Activated naive CD4-positive, alpha-beta T cell (primary cell): ENCODE data around the gene PTPN9.
"Not testable (repeated sequence)": the region's sequence is repeated elsewhere in the genome, so short reads cannot be mapped to it uniquely, and the experiment has no call there.

ENCODE experiments used
- DNase-seq, 4 experiments: peaks; one replicate each; lab custom pipeline; 2025; lab: John Stamatoyannopoulos, UW

Gene PTPN9

DNA sequence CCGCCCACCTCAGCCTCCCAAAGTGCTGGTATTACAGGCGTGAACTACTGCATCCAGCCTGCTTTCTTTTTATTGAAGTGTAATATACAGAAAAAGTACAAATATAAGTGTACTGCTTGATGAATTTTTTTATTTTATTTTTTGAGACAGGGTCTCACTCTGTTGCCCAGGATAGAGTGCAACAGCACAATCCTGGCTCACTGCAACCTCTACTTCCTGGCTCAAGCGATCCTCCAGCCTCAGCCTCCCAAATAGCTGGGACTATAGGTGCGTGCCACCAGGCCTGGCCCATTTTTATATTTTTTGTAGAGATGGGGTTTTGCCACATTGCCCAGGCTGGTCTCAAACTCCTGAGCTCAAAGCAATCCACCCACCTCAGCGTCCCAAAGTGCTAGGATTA lies 3.8 kb upstream of the PTPN9 start:
- not testable (repeated sequence) for DNase-seq

DNA sequence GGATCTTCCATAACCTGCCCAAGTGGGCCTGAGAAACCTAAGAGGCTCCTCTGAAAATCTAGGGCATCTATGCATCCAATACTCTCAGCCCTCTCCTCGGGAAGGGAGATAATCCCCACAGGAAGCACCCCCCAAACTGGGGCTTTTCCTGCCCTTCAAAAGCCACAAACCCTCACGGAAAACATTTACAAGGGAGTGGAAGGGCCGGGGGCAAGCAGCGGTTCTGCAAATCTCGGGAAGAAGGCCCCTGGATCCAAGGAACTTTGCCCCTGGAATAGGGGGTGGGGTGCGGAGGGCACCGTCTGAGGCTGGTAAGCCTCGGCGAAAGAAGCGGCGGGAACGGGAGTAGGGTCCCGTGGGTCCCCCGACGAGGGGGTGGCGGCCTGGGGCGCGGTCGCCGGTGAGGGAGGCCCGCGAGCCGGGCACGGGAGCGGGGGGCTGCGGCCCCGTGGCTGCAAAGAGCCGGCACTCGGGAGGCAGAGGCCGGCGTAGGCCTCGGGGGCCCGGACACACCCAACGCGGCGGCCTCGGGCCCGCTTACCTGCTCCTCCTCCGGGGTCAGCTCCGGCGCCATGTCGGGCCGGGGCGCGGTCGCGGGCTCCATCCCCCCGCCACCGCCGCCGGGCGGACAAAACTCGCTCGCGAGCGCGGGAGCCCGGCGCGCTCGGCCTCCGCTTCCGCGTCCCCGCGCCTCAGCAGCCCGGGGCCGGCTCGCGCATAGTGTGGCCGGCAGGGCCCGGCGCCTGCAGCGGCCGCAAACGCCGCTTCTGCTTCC lies 755 bp downstream of the PTPN9 start:
- no peak for DNase-seq

DNA sequence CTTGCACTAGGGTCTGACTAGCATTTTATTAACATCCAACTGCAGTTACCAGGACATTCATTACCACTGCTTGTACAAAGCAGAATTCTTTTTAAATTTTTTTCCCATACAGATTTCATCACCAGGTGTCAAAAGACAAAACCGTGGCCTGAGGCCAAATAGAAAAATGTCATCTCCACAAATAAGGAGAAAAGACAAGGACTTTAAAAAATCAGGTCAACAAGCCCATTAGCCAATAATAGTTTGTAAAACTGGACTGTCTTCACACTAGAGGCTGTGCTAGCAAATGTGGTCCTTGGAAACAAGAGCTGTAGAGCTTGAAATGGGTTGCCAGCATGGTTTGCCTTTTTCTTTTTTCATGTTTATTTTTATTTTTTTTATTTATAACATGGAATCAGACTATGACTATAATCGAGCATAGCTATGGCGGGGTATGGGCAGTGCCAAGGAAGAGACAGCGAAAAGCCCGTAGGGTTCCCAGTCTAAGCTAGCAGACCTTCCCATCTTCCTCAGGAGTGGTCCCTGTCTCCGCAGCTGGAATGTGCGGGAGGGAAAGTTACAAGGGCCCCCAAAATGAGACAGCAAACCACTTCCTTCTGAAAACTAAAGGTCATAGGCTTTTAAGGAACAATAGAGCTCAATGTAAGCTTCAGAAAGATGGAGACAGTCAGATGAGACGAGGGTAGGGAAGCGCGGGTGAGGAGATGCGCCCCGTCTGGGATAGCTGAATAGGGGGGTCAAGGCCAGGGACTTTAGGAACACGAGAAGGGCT lies 1.5 kb downstream of the PTPN9 start:
- no peak for DNase-seq

DNA sequence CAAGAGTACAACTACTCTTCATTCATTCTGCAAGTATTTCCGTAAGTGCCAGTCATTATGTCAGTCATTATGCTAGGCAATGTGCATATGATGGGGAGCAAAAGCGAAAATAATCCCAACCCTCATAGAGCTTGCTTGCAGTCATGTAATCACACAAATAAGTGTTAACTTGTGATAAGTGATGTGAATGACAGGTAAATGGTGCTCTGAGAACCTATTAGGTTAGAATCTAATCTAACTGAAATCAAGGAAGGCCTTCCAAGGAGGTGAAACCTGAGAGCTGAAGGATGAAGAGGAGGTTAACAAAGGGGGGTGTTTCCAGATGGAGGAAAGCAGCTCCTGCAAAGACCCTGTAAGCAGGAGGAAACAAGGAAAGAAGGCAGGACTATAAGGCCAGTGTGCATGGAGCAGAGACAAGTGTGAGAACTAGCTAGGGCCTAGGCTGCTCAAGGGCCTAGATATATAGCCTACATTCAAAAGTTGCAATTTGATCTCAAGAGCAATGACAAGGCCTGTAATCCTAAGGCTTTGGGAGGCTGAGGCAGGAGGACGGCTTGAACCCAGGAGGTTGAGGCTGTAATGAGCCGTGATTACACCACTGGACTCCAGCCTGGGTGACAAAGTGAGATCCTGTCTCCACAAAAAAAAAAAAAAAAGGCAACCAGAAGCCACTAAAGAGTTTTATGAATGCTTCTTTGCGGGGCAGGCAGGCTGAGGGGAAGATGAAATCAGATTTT lies 5.3 kb downstream of the PTPN9 start:
- DNase-seq = no peak

DNA sequence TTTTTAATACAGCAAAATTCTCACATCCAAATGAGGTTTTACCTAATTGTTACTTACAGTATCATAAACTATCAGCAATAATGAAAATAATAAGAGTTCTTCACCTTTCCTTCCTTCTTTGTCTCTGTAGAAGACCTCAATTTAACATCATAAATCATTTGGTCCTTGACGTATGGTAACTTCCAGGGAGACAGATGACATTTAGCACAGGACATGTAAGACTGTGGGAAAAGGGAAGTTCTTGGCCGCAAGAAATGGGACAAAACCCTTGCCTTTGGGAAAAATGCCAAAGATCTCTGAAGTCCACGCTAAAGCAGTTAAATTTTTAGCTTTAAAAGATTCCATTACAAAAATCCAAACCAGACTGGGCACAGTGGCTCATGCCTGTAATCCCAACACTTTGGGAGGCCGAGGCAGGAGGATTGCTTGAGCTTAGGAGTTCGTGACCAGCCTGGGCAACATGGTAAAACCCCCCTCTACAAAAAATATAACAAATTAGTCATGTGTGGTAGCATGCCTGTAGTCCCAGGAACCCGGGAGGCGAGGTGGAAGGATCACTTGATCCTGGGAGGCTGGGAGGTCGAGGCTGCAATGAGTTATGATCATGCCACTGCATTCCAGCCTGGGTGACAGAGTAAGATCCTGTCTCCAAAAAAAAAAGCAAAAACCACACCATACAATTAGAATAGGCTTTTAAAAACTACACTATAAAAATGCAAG lies 8.8 kb downstream of the PTPN9 start:
- no peak for DNase-seq

DNA sequence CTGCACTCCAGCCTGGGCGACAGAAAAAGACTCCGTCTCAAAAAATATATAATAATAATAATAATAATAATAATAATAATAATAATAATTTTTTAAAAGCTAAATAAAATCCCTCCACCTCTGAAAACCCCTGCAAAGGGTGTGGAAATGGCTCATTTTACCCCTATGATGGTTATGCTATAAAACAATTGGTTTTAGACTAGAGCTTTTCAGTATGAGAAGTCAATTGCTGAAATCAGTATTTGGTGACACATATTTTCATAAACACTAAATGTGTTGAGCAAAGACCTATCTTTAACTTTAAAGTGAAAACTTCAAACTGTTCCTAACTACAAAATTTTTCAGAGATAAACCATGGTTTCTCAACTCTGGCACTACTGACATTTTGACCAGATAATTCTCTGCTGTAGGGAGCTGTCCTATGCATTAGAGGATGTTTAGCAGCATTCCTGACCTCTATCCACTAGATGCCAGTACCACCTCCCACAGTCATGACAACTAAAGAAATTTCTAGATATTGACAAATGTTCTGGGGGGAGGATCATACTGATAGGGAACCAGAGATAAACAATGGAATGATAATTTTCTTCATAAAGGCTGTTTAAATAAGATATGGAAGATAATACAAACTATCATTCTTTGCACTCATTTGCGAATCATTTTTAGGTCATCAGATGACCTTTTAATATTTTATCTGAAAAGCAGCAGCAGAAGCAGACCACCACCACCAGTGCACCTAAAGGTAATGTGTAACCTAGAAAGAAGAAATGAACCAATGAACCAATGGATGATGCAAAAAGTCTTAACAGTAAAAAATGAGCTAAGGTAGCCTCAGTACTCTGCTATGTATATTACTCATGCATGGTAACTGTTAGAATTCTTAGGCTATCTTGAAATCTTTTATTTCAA lies 13.8 kb downstream of the PTPN9 start:
- no peak for DNase-seq

DNA sequence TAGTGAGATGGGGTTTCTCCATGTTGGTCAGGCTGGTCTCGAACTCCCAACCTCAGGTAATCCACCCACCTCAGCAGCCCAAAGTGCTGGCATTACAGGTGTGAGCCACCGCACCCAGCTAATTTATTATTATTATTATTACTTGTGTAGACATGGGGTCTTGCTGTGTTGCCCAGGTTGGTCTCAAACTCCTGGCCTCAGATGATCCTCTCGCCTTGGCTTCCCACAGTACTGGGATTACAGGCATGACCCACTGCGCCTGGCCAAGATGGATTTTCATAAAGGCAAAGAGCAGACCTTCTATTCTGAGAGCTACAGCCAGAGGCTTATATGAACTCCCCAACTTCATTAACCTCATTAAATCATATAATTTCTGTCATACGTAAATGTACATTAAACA lies 17.2 kb downstream of the PTPN9 start:
- DNase-seq = no peak

DNA sequence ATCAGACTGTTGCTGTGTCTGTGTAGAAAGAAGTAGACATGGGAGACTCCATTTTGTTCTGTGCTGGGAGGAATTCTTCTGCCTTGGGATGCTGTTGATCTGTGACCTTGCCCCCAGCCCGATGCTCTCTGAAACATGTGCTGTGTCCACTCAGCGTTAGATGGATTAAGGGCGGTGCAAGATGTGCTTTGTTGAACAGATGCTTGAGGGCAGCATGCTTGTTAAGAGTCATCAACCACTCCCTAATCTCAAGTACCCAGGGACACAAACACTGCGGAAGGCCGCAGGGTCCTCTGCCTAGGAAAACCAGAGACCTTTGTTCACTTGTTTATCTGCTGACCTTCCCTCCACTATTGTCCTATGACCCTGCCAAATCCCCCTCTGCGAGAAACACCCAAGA lies 19.8 kb downstream of the PTPN9 start:
- DNase-seq = not testable (repeated sequence)

DNA sequence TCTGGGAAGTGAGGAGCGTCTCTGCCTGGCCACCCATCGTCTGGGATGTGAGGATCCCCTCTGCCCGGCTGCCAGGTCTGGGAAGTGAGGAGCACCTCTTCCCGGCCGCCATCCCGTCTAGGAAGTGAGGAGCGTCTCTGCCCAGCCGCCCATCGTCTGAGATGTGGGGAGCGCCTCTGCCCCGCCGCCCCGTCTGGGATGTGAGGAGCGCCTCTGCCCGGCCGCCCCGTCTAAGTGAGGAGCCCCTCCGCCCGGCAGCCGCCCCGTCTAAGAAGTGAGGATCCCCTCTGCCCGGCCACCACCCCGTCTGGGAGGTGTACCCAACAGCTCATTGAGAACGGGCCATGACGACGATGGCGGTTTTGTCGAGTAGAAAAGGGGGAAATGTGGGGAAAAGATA lies 20.2 kb downstream of the PTPN9 start:
- not testable (repeated sequence) for DNase-seq

DNA sequence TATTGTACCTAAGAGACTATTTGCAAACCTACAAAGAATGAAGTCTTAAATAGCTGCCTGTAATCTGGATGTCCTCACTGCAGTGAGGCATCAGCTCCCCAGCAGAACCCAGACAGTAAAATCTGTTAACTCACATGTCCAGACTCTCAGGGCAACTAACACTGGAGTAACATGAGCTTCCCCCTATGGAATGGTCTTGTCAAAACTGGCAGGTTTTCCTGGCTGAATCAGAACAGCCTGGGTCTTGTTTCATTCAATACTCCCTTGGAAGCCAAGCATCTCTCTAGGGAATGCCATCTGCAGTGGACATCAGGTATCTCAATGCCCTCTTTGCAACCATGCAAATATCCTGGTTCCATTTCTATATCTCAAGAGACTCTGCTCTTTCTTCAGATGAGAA lies 24.4 kb downstream of the PTPN9 start:
- DNase-seq = no peak

DNA sequence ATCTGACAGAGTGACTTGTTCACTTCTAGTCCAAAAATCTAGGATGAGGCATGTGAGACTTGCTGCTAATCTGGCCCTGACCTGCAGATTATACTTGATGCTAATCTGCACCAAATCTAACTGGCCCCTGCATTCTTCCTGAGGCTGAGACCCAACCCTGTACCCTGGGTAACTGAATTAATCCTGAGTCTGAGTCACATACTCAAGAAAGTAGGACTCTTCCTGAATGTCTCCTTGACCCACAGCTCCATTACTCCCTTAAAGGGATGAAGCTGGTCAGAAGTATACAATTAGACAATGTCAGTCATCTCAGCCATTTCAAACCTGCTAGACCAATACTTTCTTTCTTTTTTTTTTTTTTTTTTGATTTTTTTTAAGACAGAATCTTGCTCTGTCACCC lies 25.5 kb downstream of the PTPN9 start:
- no peak for DNase-seq

DNA sequence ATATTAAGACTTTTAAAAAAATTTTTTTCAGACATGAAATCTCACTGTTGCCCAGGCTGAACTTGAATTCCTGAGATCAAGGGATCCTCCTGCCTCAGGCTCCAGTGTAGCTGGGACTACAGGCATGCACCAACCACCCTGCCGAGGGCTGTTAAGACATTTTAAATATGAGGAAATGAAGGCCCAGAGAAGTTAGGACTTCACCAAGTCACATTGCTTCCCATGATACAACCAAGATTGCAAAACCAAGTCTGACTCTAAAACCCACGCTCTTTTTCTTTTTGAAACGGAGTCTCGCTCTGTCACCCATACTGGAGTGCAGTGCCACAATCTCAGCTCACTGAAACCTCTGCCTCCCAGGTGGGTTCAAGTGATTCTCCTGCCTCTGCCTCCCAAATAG lies 28.0 kb downstream of the PTPN9 start:
- DNase-seq = no peak

DNA sequence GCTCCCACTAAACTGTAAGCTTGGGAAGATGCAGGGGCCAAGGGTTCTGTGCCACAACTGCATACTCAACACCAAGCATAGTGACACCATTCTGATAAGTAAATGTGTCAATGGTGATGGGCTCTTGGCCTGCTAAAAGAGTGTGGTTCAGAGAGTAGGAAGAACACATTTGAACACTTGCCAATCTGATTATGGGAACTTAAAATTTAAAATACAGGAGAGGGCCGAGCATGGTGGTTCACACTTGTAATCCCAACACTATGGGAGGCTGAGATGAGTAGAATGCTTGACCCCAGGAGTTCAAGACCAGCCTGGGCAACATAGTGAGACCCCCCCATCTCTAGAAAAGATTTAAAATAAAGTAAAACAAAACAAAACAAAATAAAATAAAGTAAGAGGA lies 34.1 kb downstream of the PTPN9 start:
- DNase-seq = no peak

DNA sequence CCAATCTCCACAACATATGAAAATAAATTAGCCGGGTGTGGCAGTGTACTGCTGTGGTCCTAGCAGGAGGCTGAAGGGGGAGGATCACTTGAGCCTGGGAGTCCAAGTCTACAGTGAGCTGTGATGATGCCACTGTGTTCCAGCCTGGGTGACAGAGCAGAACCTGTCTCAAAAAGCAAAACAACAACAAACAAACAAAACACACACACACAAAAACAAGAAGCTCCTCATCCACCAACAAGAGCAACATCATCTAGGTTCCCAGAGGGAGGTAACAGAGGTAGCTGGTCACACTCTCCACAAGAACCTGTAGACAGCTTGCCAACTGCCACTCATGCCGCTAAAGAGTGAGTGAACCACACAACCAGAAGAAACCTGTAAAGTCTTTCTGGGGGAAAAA lies 34.8 kb downstream of the PTPN9 start:
- DNase-seq = no peak

DNA sequence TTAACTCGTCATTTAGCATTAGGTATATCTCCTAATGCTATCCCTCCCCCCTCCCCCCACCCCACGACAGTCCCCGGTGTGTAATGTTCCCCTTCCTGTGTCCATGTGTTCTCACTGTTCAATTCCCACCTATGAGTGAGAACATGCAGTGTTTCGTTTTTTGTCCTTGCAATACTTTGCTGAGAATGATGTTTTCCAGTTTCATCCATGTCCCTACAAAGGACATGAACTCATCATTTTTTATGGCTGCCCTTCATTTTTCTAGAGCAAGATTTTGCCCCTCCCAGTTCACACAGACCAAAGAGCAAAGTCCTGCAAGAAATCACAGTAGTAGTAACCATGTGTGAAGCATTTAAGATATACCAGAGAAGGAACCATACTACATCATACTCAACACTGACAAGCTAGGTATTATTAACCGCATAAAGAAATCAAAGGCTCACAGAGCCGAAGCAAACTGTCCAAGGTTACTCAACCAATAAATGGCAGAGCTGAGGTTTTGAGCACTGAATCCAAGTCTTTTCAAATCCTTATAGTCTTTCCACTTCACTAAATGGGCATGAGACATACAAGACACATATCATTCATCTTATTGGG lies 36.1 kb downstream of the PTPN9 start:
- DNase-seq = not testable (repeated sequence)

DNA sequence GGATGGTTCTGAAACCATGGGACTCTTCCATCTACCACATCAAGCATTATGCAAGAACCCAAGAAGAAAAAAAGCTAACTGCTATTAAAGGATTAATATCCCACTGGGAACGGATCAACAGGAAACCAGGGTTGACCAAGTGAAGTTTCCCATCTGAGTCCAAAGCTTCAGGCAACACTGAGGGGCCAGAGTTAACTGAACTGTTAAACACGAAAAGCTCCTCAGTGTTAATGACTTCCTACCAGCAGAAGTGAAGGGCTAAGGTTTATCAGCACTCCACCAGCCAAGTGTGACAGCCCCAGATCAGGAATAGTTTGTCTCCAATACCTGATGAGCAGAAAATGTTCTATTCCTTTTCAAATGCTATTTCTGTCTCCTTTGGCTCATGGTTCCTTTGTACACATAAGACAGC lies 36.7 kb downstream of the PTPN9 start:
- DNase-seq = no peak

DNA sequence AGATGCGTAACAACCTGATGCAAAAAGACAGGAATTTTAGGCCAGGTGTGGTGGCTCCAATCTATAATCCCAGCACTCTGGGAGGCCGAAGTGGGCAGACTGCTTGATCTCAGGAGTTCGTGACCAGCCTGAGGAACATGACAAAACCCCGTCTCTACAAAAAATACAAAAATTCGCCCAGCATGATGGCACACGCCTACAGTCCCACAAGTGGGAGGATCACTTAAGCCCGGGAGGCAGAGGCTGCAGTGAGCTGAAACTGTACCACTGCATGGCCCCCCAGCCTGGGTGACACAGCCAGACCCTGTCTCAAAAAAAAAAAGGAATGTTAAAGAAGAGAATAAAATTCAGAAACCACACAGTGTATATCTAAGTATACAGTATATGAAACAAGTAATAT lies 40.7 kb downstream of the PTPN9 start:
- DNase-seq = no peak

DNA sequence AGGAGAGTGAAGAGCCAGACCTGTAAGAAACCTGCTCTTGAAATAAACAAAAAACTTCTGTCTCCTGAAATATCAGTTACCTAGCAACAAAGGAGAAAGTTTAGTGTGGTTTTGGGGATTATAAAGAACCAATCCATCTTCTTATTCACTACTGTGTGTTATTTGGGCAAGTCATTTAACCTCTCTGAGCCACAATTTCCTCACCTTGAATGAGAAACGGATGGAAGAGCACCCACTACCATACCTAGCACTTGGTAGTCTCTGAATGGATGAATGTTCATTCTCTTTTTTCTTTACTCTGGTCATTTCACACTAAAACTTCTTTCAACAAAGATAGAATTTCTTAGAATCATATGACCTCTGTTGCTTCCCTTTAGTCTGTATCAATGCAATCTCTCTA lies 45.2 kb downstream of the PTPN9 start:
- DNase-seq = no peak

DNA sequence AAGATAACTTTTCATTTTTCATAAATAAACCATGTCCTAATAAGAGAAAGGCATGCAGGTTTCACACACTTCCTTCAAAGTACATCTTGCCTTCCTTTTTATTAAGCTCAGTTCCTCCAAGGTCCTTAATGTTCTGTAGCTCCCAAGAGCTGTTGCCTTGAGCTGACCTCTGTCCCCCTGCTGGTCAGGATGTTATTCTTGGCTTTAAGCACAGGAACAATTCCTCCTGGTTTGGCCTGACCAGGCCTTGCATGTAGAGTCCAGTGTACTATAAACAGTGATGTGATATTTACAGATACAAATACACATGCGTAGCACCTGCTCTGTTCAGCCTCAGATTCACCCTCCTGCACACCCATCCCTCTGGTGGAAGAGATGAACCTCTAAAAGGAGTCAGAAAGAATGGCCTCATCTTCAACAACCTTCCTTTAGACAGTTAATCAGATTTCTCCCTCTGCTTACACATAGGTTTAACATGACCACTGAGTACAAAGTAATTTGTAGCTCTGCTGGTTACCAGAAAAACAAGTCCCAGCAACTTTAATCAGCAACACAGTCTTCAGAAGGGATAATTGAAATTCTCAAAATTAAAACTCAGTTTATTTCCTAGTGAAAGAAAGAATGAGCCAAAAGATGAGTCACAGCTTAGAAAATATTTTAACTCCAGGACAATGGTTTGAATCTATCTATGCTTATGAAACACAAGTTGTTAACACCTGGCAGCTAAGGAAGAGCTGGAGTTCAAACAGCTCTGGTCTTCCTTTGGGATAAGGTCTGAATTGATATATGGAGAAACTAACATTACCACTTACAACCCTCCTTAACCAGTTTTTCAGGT lies 46.5 kb downstream of the PTPN9 start:
- DNase-seq = no peak

DNA sequence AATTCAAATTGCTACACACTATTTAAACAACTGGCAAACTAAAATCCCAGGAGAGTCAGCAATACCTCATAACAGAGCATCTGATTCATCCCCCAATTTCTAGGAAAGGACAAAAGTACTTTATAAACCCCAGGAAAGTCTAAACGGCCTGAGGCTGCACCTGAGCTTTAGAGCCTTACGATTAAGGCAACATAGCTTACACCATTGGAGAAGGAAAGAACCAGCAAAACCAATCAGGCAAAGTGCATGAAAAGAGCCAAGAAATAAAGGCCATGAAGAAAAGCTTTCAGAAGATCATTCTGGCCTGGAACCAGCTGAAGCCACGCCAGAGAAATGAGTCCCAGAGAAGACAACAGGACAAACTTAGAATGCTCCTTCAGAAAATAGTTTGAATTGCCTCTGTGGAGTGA lies 48.1 kb downstream of the PTPN9 start:
- DNase-seq = no peak
